IMR-90 (cell line): ENCODE data around the gene CDCP2. TPM values are rescaled to one million over a fixed set of nuclear protein-coding genes. Genes with fewer than 3 reads are reported as not detected.

Experiments used
- ATAC-seq: fragments of 200-7000 bp; cut with Tn5 transposase; 2 replicates; pipeline ENCODE4 v1.9.1; 2020; ENCODE audit warnings: low read depth, mild to moderate bottlenecking, moderate library complexity
- BruUV-seq: library from RNA; stranded (reverse); fragments of 400-500 nt; replicated peaks from 2 replicates; lab custom pipeline; 2021; lab: Mats Ljungman, UMichigan
- CTCF ChIA-PET: fragments of 300-600 bp; formaldehyde crosslinking; extraction: SDS; loops from one replicate; lab custom pipeline; 2021; ENCODE audit warnings: antibody characterized with exemption; lab: Yijun Ruan, JAX
- POLR2A ChIA-PET: fragments of 300-600 bp; sonication (Branson Sonifier 250); formaldehyde crosslinking; loops from one replicate; lab custom pipeline; 2022; ENCODE audit warnings: antibody characterized with exemption; ENCODE audit not compliant: unreplicated experiment; lab: Charles Lee
- DNase-seq: peaks from one replicate; pipeline ENCODE4 v3.0.0; 2013
- H2AFZ ChIP-seq: replicated peaks from 2 replicates; pipeline ENCODE3; 2013; ENCODE audit warnings: low read length, mild to moderate bottlenecking; ENCODE audit not compliant: poor library complexity
- H2AK5ac ChIP-seq: 2 replicates; pipeline ENCODE4 v1.6.1; 2013; ENCODE audit warnings: low read depth, low read length, inconsistent platforms
- H2AK9ac ChIP-seq: replicated peaks from 2 replicates; pipeline ENCODE3; 2013; ENCODE audit warnings: mild to moderate bottlenecking, low read depth, low read length, moderate library complexity; ENCODE audit not compliant: poor library complexity
- H2BK120ac ChIP-seq: 2 replicates; pipeline ENCODE4 v1.6.1; 2013; ENCODE audit warnings: low read depth, low read length, inconsistent platforms
- H2BK15ac ChIP-seq: 3 replicates; pipeline ENCODE4 v1.6.1; 2013; ENCODE audit warnings: low read depth, low read length, inconsistent platforms
- H2BK20ac ChIP-seq: 2 replicates; pipeline ENCODE4 v1.6.1; 2013; ENCODE audit warnings: low read depth, mild to moderate bottlenecking, inconsistent platforms, low read length, moderate library complexity
- H2BK5ac ChIP-seq: 2 replicates; pipeline ENCODE4 v1.6.1; 2013; ENCODE audit warnings: mild to moderate bottlenecking, low read depth, low read length, inconsistent platforms; ENCODE audit not compliant: poor library complexity, severe bottlenecking
- H3K14ac ChIP-seq: replicated peaks from 2 replicates; pipeline ENCODE4 v1.6.1; 2013; ENCODE audit warnings: low read depth, low read length, inconsistent platforms
- H3K18ac ChIP-seq: 2 replicates; pipeline ENCODE4 v1.6.1; 2013; ENCODE audit warnings: low read depth, low read length, control low read depth
- H3K23ac ChIP-seq: 2 replicates; pipeline ENCODE4 v1.6.1; 2013; ENCODE audit warnings: low read depth, low read length, inconsistent platforms
- H3K27ac ChIP-seq: 2 replicates; pipeline ENCODE4 v1.5.1; 2013; ENCODE audit warnings: mild to moderate bottlenecking, control low read depth, low read length; ENCODE audit not compliant: insufficient read depth
- H3K27me3 ChIP-seq: 2 replicates; pipeline ENCODE4 v1.6.1; 2013; ENCODE audit warnings: low read length; ENCODE audit not compliant: control insufficient read depth, insufficient read depth
- H3K36me3 ChIP-seq: 2 replicates; pipeline ENCODE4 v1.6.1; 2013; ENCODE audit warnings: low read length, mixed read lengths; ENCODE audit not compliant: control insufficient read depth, insufficient read depth
- H3K4ac ChIP-seq: 2 replicates; pipeline ENCODE4 v1.6.1; 2013; ENCODE audit warnings: low read depth, low read length, inconsistent platforms
- H3K4me1 ChIP-seq: 2 replicates; pipeline ENCODE4 v1.6.1; 2013; ENCODE audit warnings: low read length, mixed read lengths; ENCODE audit not compliant: control insufficient read depth, insufficient read depth
- H3K4me2 ChIP-seq: 2 replicates; pipeline ENCODE4 v1.6.1; 2013; ENCODE audit warnings: low read depth, mild to moderate bottlenecking, control low read depth, low read length, moderate library complexity
- H3K4me3 ChIP-seq: 2 replicates; pipeline ENCODE4 v1.5.1; 2013; ENCODE audit warnings: low read depth, mild to moderate bottlenecking, control low read depth, low read length, moderate library complexity; ENCODE audit not compliant: insufficient read depth
- H3K56ac ChIP-seq: 2 replicates; pipeline ENCODE4 v1.6.1; 2013; ENCODE audit warnings: low read length, inconsistent platforms; ENCODE audit not compliant: insufficient read depth; ENCODE audit errors: extremely low read depth
- H3K79me1 ChIP-seq, 2 experiments: 2 replicates each; pipeline ENCODE4 v1.6.1; 2013; ENCODE audit warnings: low read length in 2 of 2, inconsistent platforms in 1 of 2, low read depth in 1 of 2
- H3K9ac ChIP-seq: 2 replicates; pipeline ENCODE4 v1.6.1; 2013; ENCODE audit warnings: low read depth, low read length, control low read depth
- H3K9me1 ChIP-seq: 2 replicates; pipeline ENCODE4 v1.6.1; 2013; ENCODE audit warnings: low read length, inconsistent platforms; ENCODE audit not compliant: insufficient read depth
- H3K9me3 ChIP-seq: 2 replicates; pipeline ENCODE4 v1.6.1; 2013; ENCODE audit warnings: low read length; ENCODE audit not compliant: control insufficient read depth, insufficient read depth
- H4K20me1 ChIP-seq: 2 replicates; pipeline ENCODE4 v1.6.1; 2013; ENCODE audit warnings: low read length, inconsistent platforms; ENCODE audit not compliant: insufficient read depth
- H4K5ac ChIP-seq: 2 replicates; pipeline ENCODE4 v1.6.1; 2013; ENCODE audit warnings: mild to moderate bottlenecking, low read depth, low read length, control low read depth
- H4K8ac ChIP-seq, 2 experiments: 2 replicates each; pipeline ENCODE4 v1.6.1; 2013; ENCODE audit warnings: low read depth in 2 of 2, low read length in 2 of 2, control low read depth in 1 of 2, inconsistent platforms in 1 of 2
- H4K91ac ChIP-seq: 2 replicates; pipeline ENCODE4 v1.6.1; 2013; ENCODE audit warnings: low read depth, low read length, inconsistent platforms; ENCODE audit not compliant: insufficient read depth
- CHD1 ChIP-seq: IDR thresholded peaks from 2 replicates; pipeline ENCODE4 v1.6.1; 2012; ENCODE audit warnings: low read depth, low read length, improper control_type of control experiment
- RCOR1 ChIP-seq: IDR thresholded peaks from 2 replicates; pipeline ENCODE4 v1.6.1; 2012; ENCODE audit warnings: mild to moderate bottlenecking, low read length, improper control_type of control experiment; ENCODE audit not compliant: insufficient replicate concordance
- WGBS, 2 experiments: methylation state at CpG; one replicate each; pipeline versions ENCODE4 v1.1.5 to v1.1.7; 2013; ENCODE audit warnings: missing lambda C conversion rate in 2 of 2; ENCODE audit not compliant: insufficient read length in 1 of 2; ENCODE audit errors: extremely low coverage in 2 of 2; 5-methylcytosine and 5-hydroxymethylcytosine counted together
- dilution Hi-C: fragments of 300-500 bp; cut with HindIII; formaldehyde crosslinking; loops from one replicate; pipeline ENCODE4 v1.14.3; 2018; ENCODE audit warnings: low sequenced_read_pairs; ENCODE audit not compliant: unreplicated experiment
- in situ Hi-C: fragments of 300-500 bp; cut with MboI; formaldehyde crosslinking; loops from 3 replicates; pipeline ENCODE4 v1.14.3; 2019; ENCODE audit warnings: low sequenced_read_pairs, inconsistent platforms, mixed read lengths
- intact Hi-C: fragments of 100-400 bp; cut with micrococcal nuclease; formaldehyde crosslinking; loops from 2 replicates; pipeline ENCODE4 v1.10.0; 2022
- polyA plus RNA-seq, 3 experiments: library from polyadenylated mRNA; depleted of rRNA; stranded (reverse); fragments of >200 nt; gene quantifications; 2 replicates each; pipeline ENCODE4 v1.2.3, GENCODE V29; 2012; ENCODE audit warnings: low replicate concordance in 1 of 3
- total RNA-seq: library from RNA; depleted of rRNA; stranded (reverse); fragments of >200 nt; gene quantifications from 2 replicates; pipeline ENCODE4 v1.2.3, GENCODE V29; 2012

The CDCP2 gene
- total and polyA plus RNA-seq, 2 of the 4 experiments (the other 2 are of a cell fraction), result not detected

DNA sequence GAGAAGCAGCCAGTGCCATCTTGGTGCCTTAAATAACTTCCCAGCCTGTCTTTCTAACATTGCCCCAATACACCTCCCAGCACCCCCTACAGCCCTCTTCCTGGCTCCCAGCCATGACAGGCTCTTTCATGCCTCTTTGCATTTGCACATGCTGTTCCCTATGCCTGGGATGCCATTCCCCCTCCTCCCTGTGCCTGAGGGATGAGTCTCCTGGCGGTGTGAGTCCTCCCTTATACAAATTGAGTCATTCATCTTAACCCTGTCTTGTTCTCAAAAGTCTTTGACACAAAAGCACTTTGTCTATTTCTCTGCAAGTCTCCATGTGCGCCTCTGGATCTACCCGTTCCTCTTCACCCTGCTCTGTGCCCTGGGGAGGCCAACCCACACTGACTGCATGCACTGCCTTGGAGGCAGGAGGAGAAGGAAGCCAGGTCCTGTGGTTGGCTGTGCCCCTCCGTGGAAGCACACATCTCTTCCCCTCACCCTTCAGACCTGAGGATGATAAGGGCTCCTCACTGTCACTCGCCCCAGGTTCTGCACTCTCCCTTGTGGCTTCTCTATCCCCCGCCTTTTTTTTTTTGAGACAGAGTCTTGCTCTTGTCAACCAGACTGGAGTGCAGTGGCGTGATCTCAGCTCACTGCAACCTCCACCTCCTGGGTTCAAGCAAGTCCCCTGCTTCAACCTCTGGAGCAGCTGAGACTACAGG lies 25.1 kb downstream of the CDCP2 start:
- Histone ChIP-seq H3K4ac (no peak overlapping the region), H4K5ac (no peak overlapping the region), H4K20me1 (no peaks in the 10 kb centered on the region; the same call in 1 of the 2 replicates), H2AK9ac (no peak overlapping the region), H3K36me3 (no peaks in the 10 kb centered on the region), H4K91ac (no peak overlapping the region), H3K23ac (no peak overlapping the region), H3K9me1 (0 out of 2 replicates have a peak, but pooled peaks cover 5% of the 10 kb centered on the region), H3K9me3 (no peaks in the 10 kb centered on the region), H2BK20ac (no peak overlapping the region), H3K27me3 (peaks cover 2% of the 10 kb centered on the region; the same call in 1 of the 2 replicates), H3K4me3 (no peak overlapping the region), H2AFZ (no peak overlapping the region), H2AK5ac (no peak overlapping the region), H2BK15ac (no peak overlapping the region), H3K27ac (no peak overlapping the region), H3K4me1 (peaks cover 2% of the 10 kb centered on the region; the same call in 1 of the 2 replicates), H3K14ac (no peak overlapping the region), H3K79me1 (no peaks in the 10 kb centered on the region), H3K56ac (no peak overlapping the region), H3K4me2 (no peak overlapping the region), H4K8ac (no peak overlapping the region), H3K18ac (no peak overlapping the region), H2BK120ac (no peak overlapping the region), H3K9ac (no peak overlapping the region), H2BK5ac (no peak overlapping the region)
- peak; percentile 52 for TF ChIP-seq RCOR1
- no peak for TF ChIP-seq CHD1
- no peak for DNase-seq
- no peak for ATAC-seq
- dilution Hi-C loops, result no loop called here
- ChIA-PET POLR2A (no interaction called here), CTCF (no interaction called here)
- no CpG with 5 or more reads among the region's 7 CpGs for WGBS, 2 experiments
- no TSS peak for BruUV-seq
- in situ Hi-C loops, result loop anchor here (10.0 kb wide), 1 partner anchor 357 kb away; no protein-coding TSS in a partner anchor
- intact Hi-C loops, result no loop called here
